ENCODE data around the gene ASAP3.

Gene ASAP3

GRCh38 chr1:23500466-23500865, 16.5 kb upstream of the ASAP3 start:
- TF ChIP-seq POLR2AphosphoS5 (IDR thresholded peaks at IDR 0.05; ENCODE audit: low read depth, low read length) (no peak), FOXP2 (optimal IDR thresholded peaks at IDR 0.05; ENCODE audit: borderline replicate concordance, extremely low read depth, extremely low read length, insufficient read depth) (no peak), TAF1 (IDR thresholded peaks at IDR 0.05; ENCODE audit: borderline replicate concordance, insufficient read depth, low read length) (no peak), SIN3A (IDR thresholded peaks at IDR 0.05; ENCODE audit: borderline replicate concordance, insufficient read depth, low read length) (no peak)
- TF ChIP-seq, protein P1, sequence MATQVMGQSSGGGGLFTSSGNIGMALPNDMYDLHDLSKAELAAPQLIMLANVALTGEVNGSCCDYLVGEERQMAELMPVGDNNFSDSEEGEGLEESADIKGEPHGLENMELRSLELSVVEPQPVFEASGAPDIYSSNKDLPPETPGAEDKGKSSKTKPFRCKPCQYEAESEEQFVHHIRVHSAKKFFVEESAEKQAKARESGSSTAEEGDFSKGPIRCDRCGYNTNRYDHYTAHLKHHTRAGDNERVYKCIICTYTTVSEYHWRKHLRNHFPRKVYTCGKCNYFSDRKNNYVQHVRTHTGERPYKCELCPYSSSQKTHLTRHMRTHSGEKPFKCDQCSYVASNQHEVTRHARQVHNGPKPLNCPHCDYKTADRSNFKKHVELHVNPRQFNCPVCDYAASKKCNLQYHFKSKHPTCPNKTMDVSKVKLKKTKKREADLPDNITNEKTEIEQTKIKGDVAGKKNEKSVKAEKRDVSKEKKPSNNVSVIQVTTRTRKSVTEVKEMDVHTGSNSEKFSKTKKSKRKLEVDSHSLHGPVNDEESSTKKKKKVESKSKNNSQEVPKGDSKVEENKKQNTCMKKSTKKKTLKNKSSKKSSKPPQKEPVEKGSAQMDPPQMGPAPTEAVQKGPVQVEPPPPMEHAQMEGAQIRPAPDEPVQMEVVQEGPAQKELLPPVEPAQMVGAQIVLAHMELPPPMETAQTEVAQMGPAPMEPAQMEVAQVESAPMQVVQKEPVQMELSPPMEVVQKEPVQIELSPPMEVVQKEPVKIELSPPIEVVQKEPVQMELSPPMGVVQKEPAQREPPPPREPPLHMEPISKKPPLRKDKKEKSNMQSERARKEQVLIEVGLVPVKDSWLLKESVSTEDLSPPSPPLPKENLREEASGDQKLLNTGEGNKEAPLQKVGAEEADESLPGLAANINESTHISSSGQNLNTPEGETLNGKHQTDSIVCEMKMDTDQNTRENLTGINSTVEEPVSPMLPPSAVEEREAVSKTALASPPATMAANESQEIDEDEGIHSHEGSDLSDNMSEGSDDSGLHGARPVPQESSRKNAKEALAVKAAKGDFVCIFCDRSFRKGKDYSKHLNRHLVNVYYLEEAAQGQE (IDR thresholded peaks at IDR 0.05; ENCODE audit: insufficient read depth in 1 of 2, low read depth in 2 of 2, low read length in 2 of 2) = no peak

- TF ChIP-seq TAF1 (IDR thresholded peaks at IDR 0.05; ENCODE audit: borderline replicate concordance, insufficient read depth, low read length) = no peak
These were observed 13.9 kb upstream of the ASAP3 start for GRCh38 chr1:23497777-23498439.

DNA sequence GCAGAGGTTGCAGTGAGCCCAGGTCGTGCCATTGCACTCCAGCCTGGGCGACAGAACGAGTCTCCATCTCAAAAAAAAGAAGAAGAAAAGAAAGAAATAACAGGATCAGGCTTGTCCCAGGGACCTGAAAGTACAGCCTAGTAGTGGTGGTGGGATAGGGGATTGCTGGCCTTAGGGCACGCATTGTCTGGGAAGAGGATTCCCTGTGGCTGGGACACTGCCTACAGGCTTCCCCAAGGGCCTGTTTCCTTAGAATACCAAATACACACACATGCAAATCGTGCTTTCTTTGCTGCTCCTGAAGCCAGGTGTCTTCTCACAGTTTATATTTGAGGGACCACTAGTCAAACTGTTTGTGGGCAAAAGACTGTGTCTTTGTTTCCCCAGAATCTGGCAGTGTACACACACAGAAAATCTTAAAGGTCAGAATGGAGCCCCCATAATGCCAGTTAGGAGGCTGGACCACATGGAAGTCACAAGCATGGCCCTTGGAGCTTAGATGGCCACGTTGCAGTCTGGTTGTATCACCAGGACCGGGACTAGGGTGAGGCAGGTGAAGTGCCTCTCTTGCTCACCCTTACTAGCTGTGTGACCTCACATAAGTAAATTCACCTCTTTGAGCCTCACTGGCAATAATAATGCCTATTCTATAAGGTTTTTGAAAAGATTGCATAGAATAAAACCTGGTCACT, 12.7 kb upstream of the ASAP3 start:
- TF ChIP-seq FOXP2 (optimal IDR thresholded peaks at IDR 0.05; ENCODE audit: borderline replicate concordance, extremely low read depth, extremely low read length, insufficient read depth) (no peak), SIN3A (IDR thresholded peaks at IDR 0.05; ENCODE audit: borderline replicate concordance, insufficient read depth, low read length) (no peak), TAF1 (IDR thresholded peaks at IDR 0.05; ENCODE audit: borderline replicate concordance, insufficient read depth, low read length) (no peak), POLR2AphosphoS5 (IDR thresholded peaks at IDR 0.05; ENCODE audit: low read depth, low read length) (no peak)
- TF ChIP-seq, protein P1 (IDR thresholded peaks at IDR 0.05; ENCODE audit: insufficient read depth in 1 of 2, low read depth in 2 of 2, low read length in 2 of 2) = no peak

DNA sequence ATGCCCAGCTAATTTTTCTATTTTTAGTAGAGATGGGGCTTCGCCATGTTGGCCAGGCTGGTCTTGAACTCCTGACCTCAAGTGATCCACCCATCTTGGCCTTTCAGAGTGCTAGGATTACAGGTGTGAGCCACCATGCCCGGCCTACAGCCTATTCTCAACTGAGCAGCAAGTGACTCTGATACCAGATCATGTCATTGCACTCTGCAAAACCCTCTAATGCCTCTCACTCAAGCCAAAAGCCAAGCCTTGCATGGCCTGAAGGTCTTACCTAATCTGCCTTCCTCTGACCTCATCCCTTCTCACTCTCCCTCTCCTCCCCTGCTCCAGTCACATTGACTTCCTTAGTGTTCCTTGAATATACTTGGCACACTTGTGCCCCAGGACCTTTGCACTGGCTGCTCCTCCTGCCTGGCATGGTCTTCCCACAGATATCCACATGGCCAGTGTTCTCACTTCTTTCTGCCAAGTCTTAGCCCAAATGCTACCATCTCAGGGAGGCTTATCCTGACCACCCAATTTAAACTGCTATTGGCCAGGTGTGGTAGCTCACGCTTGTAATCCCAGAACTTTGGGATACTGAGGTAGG, 8.2 kb upstream of the ASAP3 start:
- TF ChIP-seq FOXP2 (optimal IDR thresholded peaks at IDR 0.05; ENCODE audit: borderline replicate concordance, extremely low read depth, extremely low read length, insufficient read depth) (no peak), POLR2AphosphoS5 (IDR thresholded peaks at IDR 0.05; ENCODE audit: low read depth, low read length) (no peak), SIN3A (IDR thresholded peaks at IDR 0.05; ENCODE audit: borderline replicate concordance, insufficient read depth, low read length) (no peak), TAF1 (IDR thresholded peaks at IDR 0.05; ENCODE audit: borderline replicate concordance, insufficient read depth, low read length) (no peak)
- TF ChIP-seq, protein P1 (IDR thresholded peaks at IDR 0.05; ENCODE audit: insufficient read depth in 1 of 2, low read depth in 2 of 2, low read length in 2 of 2) = no peak

DNA sequence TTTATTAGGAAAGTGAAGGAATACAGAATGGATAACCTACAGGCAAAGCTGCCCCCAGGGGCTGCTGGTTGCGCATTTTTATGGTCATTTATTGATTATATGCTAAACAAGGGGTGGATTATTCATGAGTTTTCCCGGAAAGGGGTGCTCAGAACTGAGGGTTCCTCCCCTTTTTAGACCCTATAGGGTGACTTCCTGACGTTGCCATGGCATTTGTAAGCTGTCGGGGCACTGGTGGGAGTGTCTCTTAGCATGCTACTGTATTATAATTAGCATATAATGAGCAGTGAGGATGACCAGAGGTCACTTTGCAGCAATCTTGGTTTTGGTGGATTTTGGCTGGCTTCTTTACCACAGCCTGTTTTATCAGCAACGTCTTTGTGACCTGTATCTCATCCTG, 5.9 kb upstream of the ASAP3 start:
- no peak for TF ChIP-seq SIN3A (IDR thresholded peaks at IDR 0.05; ENCODE audit: borderline replicate concordance, insufficient read depth, low read length)
- TF ChIP-seq, protein P1 (IDR thresholded peaks at IDR 0.05; ENCODE audit: insufficient read depth in 1 of 2, low read depth in 2 of 2, low read length in 2 of 2) = no peak
